SK-N-SH (cell line): ENCODE results near the gene ZFP14. TPM values are rescaled to one million over a fixed set of nuclear protein-coding genes. Genes with fewer than 3 reads are reported as not detected.

Source experiments
- CTCF ChIA-PET: fragments of 300-600, 350-600 bp; formaldehyde crosslinking; extraction: SDS; loops from one replicate; lab custom pipeline; 2021; lab: Yijun Ruan, JAX
- POLR2A ChIA-PET: fragments of 350-600 bp; sonication (Branson Sonifier 250); formaldehyde crosslinking; extraction: SDS; loops from one replicate; lab custom pipeline; 2020; ENCODE audit warnings: antibody characterized with exemption, inconsistent platforms; lab: Yijun Ruan, JAX
- DNase-seq: peaks from one replicate; pipeline ENCODE4 v3.0.0; 2012
- H2AFZ ChIP-seq: fragments of 200-600 bp; sonication (generic); 2 replicates; pipeline ENCODE4 v1.8.1; 2016; ENCODE audit warnings: antibody characterized with exemption, mild to moderate bottlenecking, low read depth
- H3F3A ChIP-seq: fragments of 200-600 bp; sonication (generic); replicated peaks from 2 replicates; pipeline ENCODE3; 2016; ENCODE audit warnings: antibody characterized with exemption, mild to moderate bottlenecking; ENCODE audit not compliant: insufficient read depth
- H3K27ac ChIP-seq, 2 experiments: fragments of 200-500 bp in 1 of 2; fragments of 200-600 bp in 1 of 2; sonication (Bioruptor generic) in 1 of 2; sonication (generic), shearing (Covaris generic) in 1 of 2; 2 replicates each; pipeline versions ENCODE4 v1.5.1 to v1.6.1; 2014 to 2016; ENCODE audit warnings: low read depth in 2 of 2, inconsistent platforms in 1 of 2, low read length in 1 of 2, mild to moderate bottlenecking in 1 of 2, mixed read lengths in 1 of 2
- H3K27me3 ChIP-seq: fragments of 200-600 bp; sonication (generic), shearing (Covaris generic); 2 replicates; pipeline ENCODE4 v1.6.1; 2016; ENCODE audit warnings: mixed run types; ENCODE audit not compliant: insufficient read depth
- H3K36me3 ChIP-seq, 2 experiments: fragments of 200-500 bp in 1 of 2; fragments of 200-600 bp in 1 of 2; sonication (Bioruptor generic) in 1 of 2; sonication (generic) in 1 of 2; replicated peaks in 1 of 2; 2 replicates each; pipeline versions ENCODE3 to v1.5.1; 2014 to 2016; ENCODE audit warnings: low read length in 1 of 2, mild to moderate bottlenecking in 1 of 2; ENCODE audit not compliant: insufficient read depth in 2 of 2, control insufficient read depth in 1 of 2
- H3K4me1 ChIP-seq, 2 experiments: fragments of 200-500 bp in 1 of 2; fragments of 200-600 bp in 1 of 2; sonication (Bioruptor generic) in 1 of 2; sonication (generic), shearing (Covaris generic) in 1 of 2; 2 replicates each; pipeline versions ENCODE4 v1.5.1 to v1.6.1; 2014 to 2016; ENCODE audit warnings: low read depth in 1 of 2, low read length in 1 of 2, mixed run types in 1 of 2; ENCODE audit not compliant: insufficient read depth in 2 of 2, control insufficient read depth in 1 of 2
- H3K4me2 ChIP-seq: fragments of 200-600 bp; sonication (generic), shearing (Covaris generic); 2 replicates; pipeline ENCODE4 v1.6.1; 2017; ENCODE audit warnings: mixed run types
- H3K4me3 ChIP-seq, 2 experiments: fragments of 200-500 bp in 1 of 2; fragments of 200-600 bp in 1 of 2; sonication (Bioruptor generic) in 1 of 2; sonication (generic), shearing (Covaris generic) in 1 of 2; 2 replicates each; pipeline versions ENCODE4 v1.5.1 to v1.8.1; 2014 to 2016; ENCODE audit warnings: low read depth in 2 of 2, inconsistent platforms in 1 of 2, low read length in 1 of 2, mild to moderate bottlenecking in 1 of 2, mixed read lengths in 1 of 2, moderate library complexity in 1 of 2
- H3K79me2 ChIP-seq: fragments of 200-600 bp; sonication (generic); 2 replicates; pipeline ENCODE4 v1.8.1; 2017; ENCODE audit warnings: mild to moderate bottlenecking; ENCODE audit not compliant: insufficient read depth
- H3K9ac ChIP-seq: fragments of 200-600 bp; sonication (generic); 2 replicates; pipeline ENCODE4 v1.6.1; 2017; ENCODE audit warnings: mixed run types
- H3K9me2 ChIP-seq: fragments of 200-600 bp; sonication (generic); 2 replicates; pipeline ENCODE4 v1.6.1; 2017; ENCODE audit warnings: mixed run types
- H3K9me3 ChIP-seq: fragments of 200-600 bp; sonication (generic); 2 replicates; pipeline ENCODE4 v1.6.1; 2017; ENCODE audit warnings: mixed run types, mild to moderate bottlenecking, moderate library complexity
- H4K20me1 ChIP-seq: fragments of 200-600 bp; sonication (generic); 2 replicates; pipeline ENCODE4 v1.6.1; 2017; ENCODE audit warnings: mild to moderate bottlenecking, mixed run types; ENCODE audit not compliant: insufficient read depth
- CTCF ChIP-seq: fragments of 200-600 bp; sonication (generic); IDR thresholded peaks from 2 replicates; pipeline ENCODE4 v1.6.1; 2017; ENCODE audit warnings: antibody characterized with exemption, mild to moderate bottlenecking, moderate library complexity
- EP300 ChIP-seq, 2 experiments: IDR thresholded peaks; 2 replicates each; pipeline versions ENCODE4 v1.4.0 to v1.6.1; 2012; ENCODE audit warnings: borderline replicate concordance in 1 of 2, low read depth in 1 of 2, low read length in 1 of 2
- FOSL2 ChIP-seq: IDR thresholded peaks from 2 replicates; pipeline ENCODE4 v1.4.0; 2012; ENCODE audit warnings: low read depth, mild to moderate bottlenecking, moderate library complexity, borderline replicate concordance
- FOXM1 ChIP-seq: IDR thresholded peaks from 2 replicates; pipeline ENCODE4 v1.4.0; 2012; ENCODE audit warnings: low read depth, mild to moderate bottlenecking
- GABPA ChIP-seq: IDR thresholded peaks from 2 replicates; pipeline ENCODE4 v1.4.0; 2012; ENCODE audit warnings: low read depth, mild to moderate bottlenecking
- GATA2 ChIP-seq: sonication (generic); formaldehyde crosslinking; IDR thresholded peaks from 2 replicates; pipeline ENCODE4 v1.5.0; 2020; ENCODE audit warnings: mild to moderate bottlenecking, missing genetic modification reagents
- IRF3 ChIP-seq: fragments of 150-350 bp; IDR thresholded peaks from 2 replicates; pipeline ENCODE4 v1.6.1; 2016; ENCODE audit warnings: mild to moderate bottlenecking, low read depth, low read length
- JUND ChIP-seq: IDR thresholded peaks from 2 replicates; pipeline ENCODE4 v1.4.0; 2012
- MAX ChIP-seq: IDR thresholded peaks from 2 replicates; pipeline ENCODE4 v1.4.0; 2012; ENCODE audit warnings: low read depth
- NFIC ChIP-seq: IDR thresholded peaks from 2 replicates; pipeline ENCODE4 v1.4.0; 2012; ENCODE audit warnings: borderline replicate concordance
- PBX3 ChIP-seq: IDR thresholded peaks from 2 replicates; pipeline ENCODE4; 2012
- POLR2AphosphoS5 ChIP-seq: IDR thresholded peaks from 2 replicates; pipeline ENCODE4 v1.6.1; 2012; ENCODE audit warnings: low read depth, low read length
- RCOR1 ChIP-seq: fragments of 150-350 bp; IDR thresholded peaks from 2 replicates; pipeline ENCODE4 v1.6.1; 2017; ENCODE audit warnings: antibody characterized with exemption, low read length
- REST ChIP-seq: IDR thresholded peaks from 2 replicates; pipeline ENCODE4 v1.6.1; 2012; ENCODE audit warnings: mild to moderate bottlenecking, low read depth, low read length, moderate library complexity
- SMC3 ChIP-seq: IDR thresholded peaks from 2 replicates; pipeline ENCODE4 v1.6.1; 2012; ENCODE audit warnings: low read depth, low read length, improper control_type of control experiment
- TEAD4 ChIP-seq: IDR thresholded peaks from 2 replicates; pipeline ENCODE4 v1.4.0; 2012; ENCODE audit warnings: mild to moderate bottlenecking, borderline replicate concordance; ENCODE audit not compliant: insufficient read depth
- USF1 ChIP-seq: IDR thresholded peaks from 2 replicates; pipeline ENCODE4 v1.4.0; 2012; ENCODE audit warnings: low read depth, borderline replicate concordance
- WGBS: methylation state at CpG from one replicate; pipeline ENCODE4 v1.1.6; 2017; ENCODE audit warnings: low lambda C conversion rate; 5-methylcytosine and 5-hydroxymethylcytosine counted together
- polyA plus RNA-seq, 3 experiments: library from polyadenylated mRNA; depleted of rRNA; stranded (reverse); fragments of >200 nt; gene quantifications; 2 replicates each; pipeline ENCODE4 v1.2.3, GENCODE V29; 2012

ZFP14 gene
- polyA plus RNA-seq, 1 of the 3 experiments (the other 2 are of a cell fraction) = 1.1 TPM

GRCh38 chr19:36363845-36364244 is 15.2 kb downstream of the ZFP14 start:
- CTCF ChIA-PET = no interaction called here
- H3K36me3 ChIP-seq = peaks cover 21 to 70% of the 10 kb centered on the region in 2 experiments
- 94% methylated on average over 6 of the region's 6 CpGs for WGBS
- H3K27ac ChIP-seq = no peak overlapping the region
- H3F3A ChIP-seq = no peaks in the 10 kb centered on the region
- no peak for DNase-seq
- no peaks in the 10 kb centered on the region for H3K79me2 ChIP-seq
- POLR2A ChIA-PET = no interaction called here
- no peak overlapping the region for H3K9ac ChIP-seq
- H2AFZ ChIP-seq = no peak overlapping the region
- no peaks in the 10 kb centered on the region for H3K9me3 ChIP-seq
- no peaks in the 10 kb centered on the region for H3K27me3 ChIP-seq
- no peak overlapping the region for H3K4me3 ChIP-seq
- H3K4me1 ChIP-seq = no peaks in the 10 kb centered on the region
- H3K4me2 ChIP-seq = no peak overlapping the region
- H3K9me2 ChIP-seq = no peaks in the 10 kb centered on the region
- no peaks in the 10 kb centered on the region for H4K20me1 ChIP-seq
- TF ChIP-seq NFIC (no peak), JUND (no peak), RCOR1 (no peak), GABPA (no peak), REST (no peak), POLR2AphosphoS5 (no peak), PBX3 (no peak), TEAD4 (no peak)

- CTCF ChIA-PET = no interaction called here
- TF ChIP-seq FOSL2 (no peak), IRF3 (no peak), JUND (no peak), GATA2 (CRISPR knock-in tag) (no peak), POLR2AphosphoS5 (no peak), CTCF (no peak), MAX (no peak), USF1 (no peak), FOXM1 (no peak), SMC3 (no peak), TEAD4 (no peak), EP300 (IDR thresholded peaks at IDR 0.05; ENCODE audit: borderline replicate concordance in 1 of 2, low read depth in 1 of 2, low read length in 1 of 2) (no peak), NFIC (no peak)
Observed at GRCh38 chr19:36340786-36341372, 38.1 kb downstream of the ZFP14 start.

More at GRCh38 chr19:36340786-36341372, 38.1 kb downstream of the ZFP14 start:
- Histone ChIP-seq H3F3A (no peaks in the 10 kb centered on the region), H3K36me3 (peaks cover 21 to 41% of the 10 kb centered on the region in 2 experiments), H3K27ac (no peak overlapping the region), H3K79me2 (no peaks in the 10 kb centered on the region), H4K20me1 (no peaks in the 10 kb centered on the region), H3K4me2 (no peak overlapping the region), H3K27me3 (no peaks in the 10 kb centered on the region), H3K4me3 (no peak overlapping the region; a peak in 1 of 4 replicates), H2AFZ (no peak overlapping the region), H3K9me2 (no peaks in the 10 kb centered on the region), H3K9ac (no peak overlapping the region), H3K4me1 (no peaks in the 10 kb centered on the region), H3K9me3 (peaks cover 10% of the 10 kb centered on the region)
- DNase-seq = no peak
- POLR2A ChIA-PET = no interaction called here
- WGBS = 95% methylated on average over 10 of the region's 10 CpGs
